IMR-90 (cell line): ENCODE data around the gene SLC8A1. TPM values are rescaled to one million over a fixed set of nuclear protein-coding genes. Genes with fewer than 3 reads are reported as not detected.
A peak's percentile ranks its signal among the peaks of the same experiment; 100 is the strongest.

Experiments
- ATAC-seq: fragments of 200-7000 bp; cut with Tn5 transposase; 2 replicates; pipeline ENCODE4 v1.9.1; 2020; ENCODE audit warnings: low read depth, mild to moderate bottlenecking, moderate library complexity
- BruUV-seq: library from RNA; stranded (reverse); fragments of 400-500 nt; replicated peaks from 2 replicates; lab custom pipeline; 2021; lab: Mats Ljungman, UMichigan
- CTCF ChIA-PET: fragments of 300-600 bp; formaldehyde crosslinking; extraction: SDS; loops from one replicate; lab custom pipeline; 2021; ENCODE audit warnings: antibody characterized with exemption; lab: Yijun Ruan, JAX
- POLR2A ChIA-PET: fragments of 300-600 bp; sonication (Branson Sonifier 250); formaldehyde crosslinking; loops from one replicate; lab custom pipeline; 2022; ENCODE audit warnings: antibody characterized with exemption; ENCODE audit not compliant: unreplicated experiment; lab: Charles Lee
- DNase-seq: peaks from one replicate; pipeline ENCODE4 v3.0.0; 2013
- H2AFZ ChIP-seq: replicated peaks from 2 replicates; pipeline ENCODE3; 2013; ENCODE audit warnings: low read length, mild to moderate bottlenecking; ENCODE audit not compliant: poor library complexity
- H2AK5ac ChIP-seq: 2 replicates; pipeline ENCODE4 v1.6.1; 2013; ENCODE audit warnings: low read depth, low read length, inconsistent platforms
- H2AK9ac ChIP-seq: replicated peaks from 2 replicates; pipeline ENCODE3; 2013; ENCODE audit warnings: mild to moderate bottlenecking, low read depth, low read length, moderate library complexity; ENCODE audit not compliant: poor library complexity
- H2BK120ac ChIP-seq: 2 replicates; pipeline ENCODE4 v1.6.1; 2013; ENCODE audit warnings: low read depth, low read length, inconsistent platforms
- H2BK15ac ChIP-seq: 3 replicates; pipeline ENCODE4 v1.6.1; 2013; ENCODE audit warnings: low read depth, low read length, inconsistent platforms
- H2BK20ac ChIP-seq: 2 replicates; pipeline ENCODE4 v1.6.1; 2013; ENCODE audit warnings: low read depth, mild to moderate bottlenecking, inconsistent platforms, low read length, moderate library complexity
- H2BK5ac ChIP-seq: 2 replicates; pipeline ENCODE4 v1.6.1; 2013; ENCODE audit warnings: mild to moderate bottlenecking, low read depth, low read length, inconsistent platforms; ENCODE audit not compliant: poor library complexity, severe bottlenecking
- H3K14ac ChIP-seq: replicated peaks from 2 replicates; pipeline ENCODE4 v1.6.1; 2013; ENCODE audit warnings: low read depth, low read length, inconsistent platforms
- H3K18ac ChIP-seq: 2 replicates; pipeline ENCODE4 v1.6.1; 2013; ENCODE audit warnings: low read depth, low read length, control low read depth
- H3K23ac ChIP-seq: 2 replicates; pipeline ENCODE4 v1.6.1; 2013; ENCODE audit warnings: low read depth, low read length, inconsistent platforms
- H3K27ac ChIP-seq: 2 replicates; pipeline ENCODE4 v1.5.1; 2013; ENCODE audit warnings: mild to moderate bottlenecking, control low read depth, low read length; ENCODE audit not compliant: insufficient read depth
- H3K27me3 ChIP-seq: 2 replicates; pipeline ENCODE4 v1.6.1; 2013; ENCODE audit warnings: low read length; ENCODE audit not compliant: control insufficient read depth, insufficient read depth
- H3K36me3 ChIP-seq: 2 replicates; pipeline ENCODE4 v1.6.1; 2013; ENCODE audit warnings: low read length, mixed read lengths; ENCODE audit not compliant: control insufficient read depth, insufficient read depth
- H3K4ac ChIP-seq: 2 replicates; pipeline ENCODE4 v1.6.1; 2013; ENCODE audit warnings: low read depth, low read length, inconsistent platforms
- H3K4me1 ChIP-seq: 2 replicates; pipeline ENCODE4 v1.6.1; 2013; ENCODE audit warnings: low read length, mixed read lengths; ENCODE audit not compliant: control insufficient read depth, insufficient read depth
- H3K4me2 ChIP-seq: 2 replicates; pipeline ENCODE4 v1.6.1; 2013; ENCODE audit warnings: low read depth, mild to moderate bottlenecking, control low read depth, low read length, moderate library complexity
- H3K4me3 ChIP-seq: 2 replicates; pipeline ENCODE4 v1.5.1; 2013; ENCODE audit warnings: low read depth, mild to moderate bottlenecking, control low read depth, low read length, moderate library complexity; ENCODE audit not compliant: insufficient read depth
- H3K56ac ChIP-seq: 2 replicates; pipeline ENCODE4 v1.6.1; 2013; ENCODE audit warnings: low read length, inconsistent platforms; ENCODE audit not compliant: insufficient read depth; ENCODE audit errors: extremely low read depth
- H3K79me1 ChIP-seq, 2 experiments: 2 replicates each; pipeline ENCODE4 v1.6.1; 2013; ENCODE audit warnings: low read length in 2 of 2, inconsistent platforms in 1 of 2, low read depth in 1 of 2
- H3K9ac ChIP-seq: 2 replicates; pipeline ENCODE4 v1.6.1; 2013; ENCODE audit warnings: low read depth, low read length, control low read depth
- H3K9me1 ChIP-seq: 2 replicates; pipeline ENCODE4 v1.6.1; 2013; ENCODE audit warnings: low read length, inconsistent platforms; ENCODE audit not compliant: insufficient read depth
- H3K9me3 ChIP-seq: 2 replicates; pipeline ENCODE4 v1.6.1; 2013; ENCODE audit warnings: low read length; ENCODE audit not compliant: control insufficient read depth, insufficient read depth
- H4K20me1 ChIP-seq: 2 replicates; pipeline ENCODE4 v1.6.1; 2013; ENCODE audit warnings: low read length, inconsistent platforms; ENCODE audit not compliant: insufficient read depth
- H4K5ac ChIP-seq: 2 replicates; pipeline ENCODE4 v1.6.1; 2013; ENCODE audit warnings: mild to moderate bottlenecking, low read depth, low read length, control low read depth
- H4K8ac ChIP-seq, 2 experiments: 2 replicates each; pipeline ENCODE4 v1.6.1; 2013; ENCODE audit warnings: low read depth in 2 of 2, low read length in 2 of 2, control low read depth in 1 of 2, inconsistent platforms in 1 of 2
- H4K91ac ChIP-seq: 2 replicates; pipeline ENCODE4 v1.6.1; 2013; ENCODE audit warnings: low read depth, low read length, inconsistent platforms; ENCODE audit not compliant: insufficient read depth
- NFE2L2 ChIP-seq: fragments of 150-350 bp; IDR thresholded peaks from 2 replicates; pipeline ENCODE4 v1.6.1; 2016; ENCODE audit warnings: low read depth, mild to moderate bottlenecking, low read length
- RAD21 ChIP-seq: IDR thresholded peaks from 2 replicates; pipeline ENCODE4 v1.6.1; 2012; ENCODE audit warnings: low read length, improper control_type of control experiment
- WGBS, 2 experiments: methylation state at CpG; one replicate each; pipeline versions ENCODE4 v1.1.5 to v1.1.7; 2013; ENCODE audit warnings: missing lambda C conversion rate in 2 of 2; ENCODE audit not compliant: insufficient read length in 1 of 2; ENCODE audit errors: extremely low coverage in 2 of 2; 5-methylcytosine and 5-hydroxymethylcytosine counted together
- dilution Hi-C: fragments of 300-500 bp; cut with HindIII; formaldehyde crosslinking; loops from one replicate; pipeline ENCODE4 v1.14.3; 2018; ENCODE audit warnings: low sequenced_read_pairs; ENCODE audit not compliant: unreplicated experiment
- in situ Hi-C: fragments of 300-500 bp; cut with MboI; formaldehyde crosslinking; loops from 3 replicates; pipeline ENCODE4 v1.14.3; 2019; ENCODE audit warnings: low sequenced_read_pairs, inconsistent platforms, mixed read lengths
- intact Hi-C: fragments of 100-400 bp; cut with micrococcal nuclease; formaldehyde crosslinking; loops from 2 replicates; pipeline ENCODE4 v1.10.0; 2022
- polyA plus RNA-seq, 3 experiments: library from polyadenylated mRNA; depleted of rRNA; stranded (reverse); fragments of >200 nt; gene quantifications; 2 replicates each; pipeline ENCODE4 v1.2.3, GENCODE V29; 2012; ENCODE audit warnings: low replicate concordance in 1 of 3
- total RNA-seq: library from RNA; depleted of rRNA; stranded (reverse); fragments of >200 nt; gene quantifications from 2 replicates; pipeline ENCODE4 v1.2.3, GENCODE V29; 2012

The SLC8A1 gene
- total and polyA plus RNA-seq, 2 of the 4 experiments (the other 2 are of a cell fraction) = 7.7 to 57.0 TPM

DNA sequence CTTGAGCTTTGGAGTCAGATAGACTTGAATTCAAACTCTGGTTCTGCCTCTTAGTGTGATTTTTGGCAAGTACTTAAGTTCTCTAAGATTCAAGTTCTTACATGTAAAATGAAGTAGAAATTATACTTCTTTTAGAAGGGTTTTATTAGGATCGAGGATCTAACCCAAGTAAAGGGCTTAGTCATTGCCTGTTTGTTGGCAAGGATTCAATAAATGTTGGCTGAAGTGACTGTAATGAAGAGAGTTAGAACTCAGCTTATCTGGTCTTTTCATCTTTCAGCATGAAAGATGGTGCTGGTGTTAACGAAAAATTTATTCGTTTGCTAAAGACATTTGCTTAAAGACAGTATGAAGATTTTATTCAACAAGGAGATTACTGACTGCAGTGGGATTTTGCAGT is 356.9 kb downstream of the SLC8A1 start:
- Histone ChIP-seq H2BK120ac (peak overlapping the region; percentile 92), H2BK20ac (peak overlapping the region; percentile 93), H2AFZ (no peak overlapping the region), H3K4me2 (peak overlapping the region; percentile 25; the same call in 1 of the 2 replicates), H3K23ac (peak overlapping the region; percentile 67; the same call in 1 of the 2 replicates), H3K9me1 (peaks cover 3% of the 10 kb centered on the region; the same call in 1 of the 2 replicates), H2BK5ac (peak overlapping the region; percentile 100), H3K27ac (peak overlapping the region; percentile 75; the same call in 1 of the 2 replicates), H3K14ac (peak overlapping the region; percentile 90), H2AK9ac (no peak overlapping the region), H4K20me1 (no peaks in the 10 kb centered on the region), H3K79me1 (peaks cover 5 to 7% of the 10 kb centered on the region in 2 experiments; a peak in 2 of 4 replicates), H3K56ac (peak overlapping the region; percentile 60), H3K9me3 (no peaks in the 10 kb centered on the region), H4K8ac (peak overlapping the region; percentile 75 to 90), H3K36me3 (no peaks in the 10 kb centered on the region), H3K9ac (peak overlapping the region; percentile 49; the same call in 1 of the 2 replicates), H4K5ac (peak overlapping the region; percentile 96), H3K4ac (peak overlapping the region; percentile 78), H3K18ac (peak overlapping the region; percentile 99), H3K4me3 (no peak overlapping the region), H3K4me1 (peaks cover 16% of the 10 kb centered on the region), H4K91ac (peak overlapping the region; percentile 93), H2BK15ac (peak overlapping the region; percentile 79), H3K27me3 (no peaks in the 10 kb centered on the region), H2AK5ac (0 out of 2 replicates have a peak overlapping the region, but pooled peaks have one; percentile 23)
- intact Hi-C loops (no loop called here), in situ Hi-C loops (no loop called here), dilution Hi-C loops (no loop called here)
- BruUV-seq = no TSS peak
- WGBS, 2 experiments = no CpG with 5 or more reads among the region's 3 CpGs
- TF ChIP-seq NFE2L2 (peak; percentile 39; the same call in 1 of the 2 replicates), RAD21 (no peak)
- POLR2A ChIA-PET = interaction anchor here (1.5 kb wide), 1 partner anchor 56 kb away, joined by 3 read pairs; no protein-coding TSS in a partner anchor
- ATAC-seq = 0 out of 2 replicates have a peak, but pooled peaks have one; percentile 27
- peak; percentile 83 for DNase-seq
- CTCF ChIA-PET = interaction anchor here (1.8 kb wide), 1 partner anchor 149 kb away, joined by 5 read pairs; no protein-coding TSS in a partner anchor
